Prostate gland (tissue), 2 donors: Measurements from ENCODE around the gene HHIPL1. TPM values are rescaled to one million over a fixed set of nuclear protein-coding genes. Genes with fewer than 3 reads are reported as not detected.

Experiments
- DNase-seq: peaks from one replicate; pipeline ENCODE4 v3.0.0-alpha.2; 2019; ENCODE audit warnings: low spot score
- H3K27ac ChIP-seq, 2 donors: fragments of 200-600 bp; sonication (generic); 2 replicates each; pipeline ENCODE4 v1.5.1; 2017 to 2019
- H3K27me3 ChIP-seq: fragments of 200-600 bp; sonication (generic); replicated peaks from 2 replicates; pipeline ENCODE4 v1.5.1; 2019; ENCODE audit not compliant: insufficient read depth
- H3K36me3 ChIP-seq, 2 donors: fragments of 200-600 bp; sonication (generic); 1 replicate in 1 of 2; 2 replicates in 1 of 2; pipeline versions ENCODE4 v1.5.1 to v1.8.1; 2017 to 2019
- H3K4me1 ChIP-seq: fragments of 200-600 bp; sonication (generic); replicated peaks from 2 replicates; pipeline ENCODE4 v1.5.1; 2019
- H3K4me3 ChIP-seq, 2 donors: fragments of 200-600 bp; sonication (generic); 2 replicates each; pipeline ENCODE4 v1.5.1; 2017 to 2019
- H3K9me3 ChIP-seq: fragments of 200-600 bp; sonication (generic); 2 replicates; pipeline ENCODE4 v1.5.1; 2017
- CTCF ChIP-seq, 4 experiments: fragments of 200-600 bp in 2 of 4; fragments of 450-650 bp in 2 of 4; sonication (generic) in 2 of 4; IDR thresholded peaks; 1 replicate in 3 of 4; 2 replicates in 1 of 4; pipeline ENCODE4 v1.5.1; 2016 to 2019; ENCODE audit warnings: antibody characterized with exemption in 4 of 4, mild to moderate bottlenecking in 2 of 4, moderate library complexity in 2 of 4
- POLR2A ChIP-seq: fragments of 450-650 bp; IDR thresholded peaks from one replicate; pipeline ENCODE4 v1.6.1; 2016; ENCODE audit warnings: antibody characterized with exemption, mild to moderate bottlenecking
- POLR2AphosphoS5 ChIP-seq: sonication (generic); formaldehyde crosslinking; IDR thresholded peaks from one replicate; pipeline ENCODE4 v1.6.1; 2017; ENCODE audit warnings: antibody characterized with exemption
- WGBS: methylation state at CpG from one replicate; pipeline ENCODE4 v1.1.5; 2018; 5-methylcytosine and 5-hydroxymethylcytosine counted together
- intact Hi-C: fragments of 100-400 bp; cut with DNase I; formaldehyde crosslinking; loops from one replicate; pipeline ENCODE4 v1.14.2; 2022
- total RNA-seq, 2 donors: library from RNA; depleted of rRNA; stranded (reverse); fragments of >200 nt; gene quantifications; one replicate each; pipeline ENCODE4 v1.1.0, GENCODE V29; 2016

HHIPL1 gene
- total RNA-seq, 2 donors from 2014 or later: 2.8 to 4.5 TPM

DNA sequence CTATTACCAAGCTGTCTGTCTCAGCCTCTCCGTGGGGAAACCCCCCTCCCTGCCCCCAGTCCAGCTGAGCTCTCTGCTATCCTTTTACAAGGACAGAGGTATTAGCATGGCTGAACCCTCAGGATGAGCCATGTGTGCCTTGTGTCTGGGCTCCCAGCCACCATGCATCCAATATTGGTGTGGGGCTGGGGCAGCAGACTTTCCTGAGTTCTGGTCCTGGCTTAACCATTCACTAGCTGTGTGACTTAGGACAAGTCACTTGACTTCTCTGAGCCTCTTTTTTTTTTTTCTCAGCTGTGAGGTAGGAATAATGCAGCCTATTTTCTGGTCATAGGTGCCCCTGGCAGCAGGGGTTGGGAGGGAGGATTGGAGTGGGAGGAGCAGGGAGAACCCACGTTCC, 22.1 kb downstream of the HHIPL1 start:
- Histone ChIP-seq H3K27me3 (no peaks in the 10 kb centered on the region), H3K9me3 (no peaks in the 10 kb centered on the region), H3K27ac (no peak overlapping the region), H3K4me3 (no peak overlapping the region), H3K36me3 (no peaks in the 10 kb centered on the region), H3K4me1 (no peaks in the 10 kb centered on the region)
- intact Hi-C loops: no loop called here
- no peak for TF ChIP-seq POLR2AphosphoS5
- no peak for DNase-seq
- WGBS: 59% methylated on average over 2 of the region's 2 CpGs

DNA sequence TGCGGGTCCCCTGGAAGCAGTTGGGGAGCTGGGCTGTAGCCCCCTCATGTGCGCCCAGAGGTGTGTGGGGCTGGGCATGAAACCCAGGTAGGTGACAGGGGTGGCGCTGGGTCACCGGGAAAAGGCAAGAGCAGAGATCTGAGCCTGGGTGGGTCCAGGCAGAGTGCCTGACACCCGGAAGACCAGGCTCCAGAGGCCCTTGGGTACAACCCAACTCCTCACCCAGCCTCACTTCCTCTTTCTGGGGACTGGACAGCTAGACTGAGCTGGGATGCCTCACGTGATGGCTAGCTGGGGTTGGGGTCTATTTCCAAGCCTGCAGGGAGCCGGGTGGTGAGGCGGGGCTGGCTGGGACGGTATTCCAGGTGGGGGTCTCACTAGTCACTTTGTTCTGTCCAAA, 22.9 kb downstream of the HHIPL1 start:
- no peak overlapping the region for H3K4me3 ChIP-seq
- H3K27ac ChIP-seq: no peak overlapping the region
- intact Hi-C loops: no loop called here
- DNase-seq: no peak
- 85% methylated on average over 9 of the region's 9 CpGs for WGBS
- no peaks in the 10 kb centered on the region for H3K36me3 ChIP-seq
- TF ChIP-seq CTCF (IDR thresholded peaks at IDR 0.05) (no peak), POLR2A (no peak), POLR2AphosphoS5 (no peak)
- no peaks in the 10 kb centered on the region for H3K27me3 ChIP-seq
- H3K9me3 ChIP-seq: no peaks in the 10 kb centered on the region
- no peaks in the 10 kb centered on the region for H3K4me1 ChIP-seq

DNA sequence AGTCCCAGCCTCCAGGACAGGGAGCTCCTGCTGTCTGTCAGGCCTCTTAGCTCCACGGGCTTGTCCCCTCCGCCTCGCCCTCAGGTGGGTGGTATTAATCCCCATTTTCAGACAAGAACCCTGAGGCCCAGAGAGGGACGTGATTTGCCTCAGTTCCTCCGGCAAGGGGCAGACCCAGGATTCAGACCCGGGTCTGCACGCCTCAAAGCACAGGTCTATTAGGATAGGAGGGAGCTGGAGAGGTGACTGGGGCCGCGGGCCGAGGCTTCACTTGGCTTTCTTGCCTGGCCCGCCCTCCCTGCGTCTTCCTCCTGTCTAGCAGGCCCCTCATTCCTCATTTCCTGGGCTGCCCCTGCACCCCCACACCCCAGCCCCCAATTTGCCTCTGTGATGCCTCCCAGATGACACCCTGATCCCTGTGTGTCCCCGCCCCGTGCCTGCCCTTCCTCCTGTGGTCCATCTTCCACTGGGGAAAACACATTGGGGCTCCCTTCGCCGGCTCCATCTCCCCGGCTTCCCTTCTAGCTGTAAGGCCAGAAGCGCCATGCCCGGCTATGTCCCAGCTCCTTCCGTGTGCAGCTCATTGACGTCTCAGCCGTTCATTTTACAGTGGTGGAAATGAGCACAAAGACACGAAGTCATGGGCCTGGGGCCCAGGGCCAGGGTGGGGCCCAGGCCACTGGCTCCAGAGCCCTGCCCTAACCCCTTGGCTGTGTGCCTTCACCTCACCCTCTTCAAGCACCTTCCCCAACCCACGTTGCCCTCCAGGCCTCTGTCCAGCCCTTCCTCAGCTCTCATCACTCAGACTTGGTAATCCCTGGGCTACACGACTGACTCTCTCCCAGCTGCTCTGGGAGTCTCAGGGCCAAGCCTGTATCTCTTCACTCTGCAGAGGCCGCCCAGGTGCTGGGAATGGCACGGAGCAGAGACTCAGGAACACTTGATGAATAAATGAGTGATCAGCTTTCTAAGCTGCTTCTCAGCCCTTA, 23.7 kb downstream of the HHIPL1 start:
- no peaks in the 10 kb centered on the region for H3K36me3 ChIP-seq
- no peak overlapping the region for H3K27ac ChIP-seq
- H3K4me1 ChIP-seq: no peaks in the 10 kb centered on the region
- H3K4me3 ChIP-seq: no peak overlapping the region
- intact Hi-C loops: no loop called here
- no peak for DNase-seq
- TF ChIP-seq POLR2A (no peak), POLR2AphosphoS5 (no peak), CTCF (IDR thresholded peaks at IDR 0.05) (no peak)
- H3K9me3 ChIP-seq: no peaks in the 10 kb centered on the region
- 86% methylated on average over 26 of the region's 27 CpGs for WGBS
- H3K27me3 ChIP-seq: no peaks in the 10 kb centered on the region

GRCh38 chr14:99670361-99671234, 25.7 kb downstream of the HHIPL1 start:
- intact Hi-C loops: no loop called here
- no peaks in the 10 kb centered on the region for H3K36me3 ChIP-seq
- H3K27me3 ChIP-seq: no peaks in the 10 kb centered on the region
- H3K4me1 ChIP-seq: no peaks in the 10 kb centered on the region
- no peaks in the 10 kb centered on the region for H3K9me3 ChIP-seq
- H3K4me3 ChIP-seq: no peak overlapping the region
- no peak for DNase-seq
- WGBS: 88% methylated on average over 14 of the region's 14 CpGs
- TF ChIP-seq POLR2AphosphoS5 (no peak), POLR2A (no peak)
- no peak overlapping the region for H3K27ac ChIP-seq

- Histone ChIP-seq H3K36me3 (no peaks in the 10 kb centered on the region), H3K4me1 (no peaks in the 10 kb centered on the region), H3K9me3 (no peaks in the 10 kb centered on the region), H3K27me3 (no peaks in the 10 kb centered on the region), H3K27ac (no peak overlapping the region), H3K4me3 (no peak overlapping the region)
- 72% methylated on average over 20 of the region's 20 CpGs for WGBS
- DNase-seq: no peak
- intact Hi-C loops: no loop called here
- no peak for TF ChIP-seq POLR2AphosphoS5
- TF ChIP-seq CTCF (IDR thresholded peaks at IDR 0.05): no peak
- no peak for TF ChIP-seq POLR2A
Observed at GRCh38 chr14:99671235-99672224, 26.6 kb downstream of the HHIPL1 start.
